Astrocyte of the cerebellum (primary cell): ENCODE data around the gene CDYL2.

ENCODE experiments used
- DNase-seq: peaks from one replicate; pipeline ENCODE4 v3.0.0-alpha.2; 2011; ENCODE audit warnings: low read depth
- H3K4me3 ChIP-seq: 2 replicates; pipeline ENCODE4 v1.5.1; 2011; ENCODE audit warnings: mild to moderate bottlenecking, low read depth, low read length, moderate library complexity
- in situ Hi-C: cut with HindIII; loops from 2 replicates; pipeline ENCODE4 v1.10.0; 2017; ENCODE audit warnings: low sequenced_read_pairs
- TF ChIP-seq, protein P1 (sequence below): IDR thresholded peaks from 2 replicates; pipeline ENCODE4 v1.5.1; 2012; ENCODE audit warnings: low read length, low read depth, moderate library complexity, mild to moderate bottlenecking; ENCODE audit errors: missing control alignments

The CDYL2 gene

DNA sequence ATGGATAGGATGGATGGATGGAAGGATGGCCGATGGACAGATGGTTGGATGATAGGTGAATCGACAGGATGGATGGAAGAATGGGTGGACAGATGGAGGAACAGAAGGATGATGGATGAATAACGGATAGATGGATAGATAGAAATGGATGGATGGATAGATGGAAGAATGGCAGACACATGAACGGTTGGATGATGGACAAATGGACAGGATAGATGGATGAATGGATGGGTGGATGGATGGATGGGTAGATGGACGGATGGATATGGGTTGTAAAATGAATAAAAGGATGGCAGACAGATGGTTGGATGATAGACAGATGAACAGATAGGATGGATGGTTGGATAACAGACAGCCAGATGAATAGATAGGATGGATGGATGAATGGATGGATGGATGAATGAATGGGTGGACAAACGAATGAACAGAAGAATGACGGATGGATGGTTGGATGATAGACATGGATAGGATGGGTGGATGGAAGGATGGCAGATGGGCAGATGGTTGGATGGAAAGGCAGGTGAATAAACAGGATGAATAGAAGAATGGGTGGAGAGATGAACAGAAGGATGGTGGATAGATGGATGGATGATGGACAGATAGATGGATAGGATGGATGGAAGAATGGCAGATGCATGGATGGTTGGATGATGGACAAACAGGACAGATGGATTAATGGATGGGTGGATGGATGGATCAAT is 207.7 kb downstream of the CDYL2 start:
- no peak overlapping the region for H3K4me3 ChIP-seq
- TF ChIP-seq, protein P1, sequence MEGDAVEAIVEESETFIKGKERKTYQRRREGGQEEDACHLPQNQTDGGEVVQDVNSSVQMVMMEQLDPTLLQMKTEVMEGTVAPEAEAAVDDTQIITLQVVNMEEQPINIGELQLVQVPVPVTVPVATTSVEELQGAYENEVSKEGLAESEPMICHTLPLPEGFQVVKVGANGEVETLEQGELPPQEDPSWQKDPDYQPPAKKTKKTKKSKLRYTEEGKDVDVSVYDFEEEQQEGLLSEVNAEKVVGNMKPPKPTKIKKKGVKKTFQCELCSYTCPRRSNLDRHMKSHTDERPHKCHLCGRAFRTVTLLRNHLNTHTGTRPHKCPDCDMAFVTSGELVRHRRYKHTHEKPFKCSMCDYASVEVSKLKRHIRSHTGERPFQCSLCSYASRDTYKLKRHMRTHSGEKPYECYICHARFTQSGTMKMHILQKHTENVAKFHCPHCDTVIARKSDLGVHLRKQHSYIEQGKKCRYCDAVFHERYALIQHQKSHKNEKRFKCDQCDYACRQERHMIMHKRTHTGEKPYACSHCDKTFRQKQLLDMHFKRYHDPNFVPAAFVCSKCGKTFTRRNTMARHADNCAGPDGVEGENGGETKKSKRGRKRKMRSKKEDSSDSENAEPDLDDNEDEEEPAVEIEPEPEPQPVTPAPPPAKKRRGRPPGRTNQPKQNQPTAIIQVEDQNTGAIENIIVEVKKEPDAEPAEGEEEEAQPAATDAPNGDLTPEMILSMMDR = no peak
- DNase-seq = no peak
- in situ Hi-C loops = no loop called here

DNA sequence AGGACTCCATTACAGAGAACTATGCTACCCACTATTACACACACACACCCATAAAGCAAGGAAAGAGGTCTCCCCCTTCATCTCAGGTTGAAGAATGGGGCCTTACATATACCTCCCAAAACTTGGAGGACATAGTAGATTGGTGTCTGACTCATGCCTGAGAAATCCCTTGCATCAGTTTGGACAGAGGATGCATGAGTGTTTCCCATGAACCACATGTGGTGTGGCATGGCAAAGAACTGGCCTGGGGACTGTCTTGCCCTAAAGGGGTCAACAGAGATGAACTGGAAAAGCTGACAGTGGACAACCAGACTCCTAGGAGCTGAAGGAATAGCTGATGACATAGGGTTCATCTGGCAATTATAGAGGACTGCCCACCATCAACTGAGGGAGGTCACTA is 209.6 kb downstream of the CDYL2 start:
- DNase-seq = no peak
- TF ChIP-seq, protein P1 = no peak

DNA sequence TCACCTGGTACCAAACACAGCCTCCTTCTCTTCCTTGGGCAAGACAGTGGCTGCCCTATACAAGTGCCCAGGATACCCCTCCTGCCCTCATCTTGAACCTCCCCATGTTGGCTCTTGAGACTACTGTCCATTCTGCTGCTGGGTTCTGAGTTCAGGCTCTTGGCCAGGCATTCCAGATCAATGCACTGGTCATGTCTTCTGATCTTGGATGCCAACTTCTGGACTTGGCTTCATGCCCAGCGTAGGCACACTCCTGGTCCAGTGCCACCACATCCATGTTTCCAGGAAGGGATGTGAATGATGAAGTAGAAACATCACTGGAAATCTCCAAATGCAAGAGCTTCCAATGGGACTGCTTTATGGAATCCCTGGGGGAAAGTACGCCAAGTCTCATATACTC is 212.1 kb downstream of the CDYL2 start:
- no peak for DNase-seq
- in situ Hi-C loops = no loop called here
- H3K4me3 ChIP-seq = no peak overlapping the region
- TF ChIP-seq, protein P1 = no peak

More for the DNA sequence above, 209.6 kb downstream of the CDYL2 start:
- in situ Hi-C loops = no loop called here
- H3K4me3 ChIP-seq = no peak overlapping the region

DNA sequence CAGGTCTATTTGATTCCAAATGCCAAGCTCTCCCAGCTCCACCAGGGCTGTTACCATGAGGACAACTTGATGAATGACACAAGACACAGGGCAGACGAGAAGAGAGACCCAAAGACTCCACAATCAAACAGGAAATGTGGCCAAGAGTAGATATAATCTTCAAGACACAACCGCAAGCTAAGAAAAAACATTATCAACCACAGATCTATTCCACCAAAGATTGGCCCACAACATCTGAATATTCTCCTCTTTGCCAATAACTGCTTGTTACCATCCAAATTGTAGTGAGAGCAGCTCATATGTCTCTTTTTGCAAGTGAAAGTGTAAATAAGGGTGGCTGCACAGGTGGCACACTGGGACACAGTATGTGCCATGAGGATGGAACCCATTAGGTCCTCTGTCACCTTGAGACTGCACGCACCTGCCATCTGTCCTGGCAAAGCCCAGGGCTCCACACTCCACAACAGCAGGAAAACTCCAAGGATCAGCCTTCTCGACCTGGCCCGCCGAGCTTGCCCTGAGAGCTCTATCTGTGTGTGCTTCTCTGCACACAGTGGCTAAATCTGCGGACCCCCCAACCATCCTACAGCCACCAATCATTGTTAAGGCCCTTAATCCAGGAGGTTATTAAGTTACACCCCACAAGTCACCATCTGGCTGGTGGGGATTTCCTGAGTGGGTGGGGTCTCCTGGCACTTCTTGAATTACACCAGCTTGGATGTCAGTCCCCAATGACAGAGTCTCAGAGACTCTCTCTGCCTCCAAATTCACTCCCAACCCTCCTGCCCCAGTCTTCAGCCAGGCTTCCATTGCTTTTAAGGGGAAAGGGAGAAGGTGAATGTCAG is 213.1 kb downstream of the CDYL2 start:
- no peak overlapping the region for H3K4me3 ChIP-seq
- in situ Hi-C loops = no loop called here
- no peak for DNase-seq
- TF ChIP-seq, protein P1 = no peak

DNA sequence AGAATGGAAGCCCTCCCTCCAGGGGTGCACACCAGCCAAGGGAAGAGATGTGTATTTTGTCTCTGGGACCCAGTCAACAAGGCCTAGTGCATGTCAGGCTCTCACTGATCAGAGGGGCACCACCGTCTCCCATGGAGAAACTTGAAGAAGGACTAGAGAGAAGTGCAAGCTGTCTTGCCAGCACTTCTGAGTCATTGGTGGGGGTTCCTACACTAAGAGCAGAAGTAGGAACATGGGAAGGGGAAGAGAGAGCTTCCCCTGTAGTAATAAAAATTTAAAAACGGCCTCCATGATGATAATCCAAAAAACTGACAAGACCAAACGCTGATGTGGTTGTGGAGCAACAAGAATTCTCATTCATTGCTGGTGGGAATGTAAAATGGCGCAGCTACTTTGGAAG is 217.3 kb downstream of the CDYL2 start:
- no peak overlapping the region for H3K4me3 ChIP-seq
- DNase-seq = no peak
- TF ChIP-seq, protein P1 = no peak
- in situ Hi-C loops = no loop called here

DNA sequence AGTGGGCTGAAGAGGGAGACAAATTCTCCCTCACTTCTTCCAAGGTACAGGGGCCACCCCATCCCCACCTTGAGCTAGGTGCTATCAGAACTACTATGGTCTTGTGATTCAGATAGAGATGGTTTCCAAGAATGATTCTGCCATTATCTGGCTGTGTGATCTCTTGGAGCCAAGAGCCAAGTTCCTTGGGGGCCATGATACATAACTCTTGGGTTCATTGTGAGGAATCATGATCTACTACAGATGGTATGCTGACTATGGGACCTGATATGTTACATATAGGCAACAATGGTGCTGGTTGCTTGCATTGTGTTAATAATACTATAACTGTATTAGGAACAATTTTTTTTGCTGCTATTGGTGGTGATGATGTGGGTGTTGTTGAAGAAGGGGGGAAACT is 217.9 kb downstream of the CDYL2 start:
- no peak for DNase-seq
- in situ Hi-C loops = no loop called here
- TF ChIP-seq, protein P1 = no peak
- no peak overlapping the region for H3K4me3 ChIP-seq
